ENCODE results near the gene GPRIN2. TPM values are rescaled to one million over a fixed set of nuclear protein-coding genes. Genes with fewer than 3 reads are reported as not detected.
A peak's percentile ranks its signal among the peaks of the same experiment; 100 is the strongest.
"Not testable (repeated sequence)": the region's sequence is repeated elsewhere in the genome, so short reads cannot be mapped to it uniquely, and the experiment has no call there.

GPRIN2 gene
- total RNA-seq, 1 donor from 2014 or later = 4.5 TPM

DNA sequence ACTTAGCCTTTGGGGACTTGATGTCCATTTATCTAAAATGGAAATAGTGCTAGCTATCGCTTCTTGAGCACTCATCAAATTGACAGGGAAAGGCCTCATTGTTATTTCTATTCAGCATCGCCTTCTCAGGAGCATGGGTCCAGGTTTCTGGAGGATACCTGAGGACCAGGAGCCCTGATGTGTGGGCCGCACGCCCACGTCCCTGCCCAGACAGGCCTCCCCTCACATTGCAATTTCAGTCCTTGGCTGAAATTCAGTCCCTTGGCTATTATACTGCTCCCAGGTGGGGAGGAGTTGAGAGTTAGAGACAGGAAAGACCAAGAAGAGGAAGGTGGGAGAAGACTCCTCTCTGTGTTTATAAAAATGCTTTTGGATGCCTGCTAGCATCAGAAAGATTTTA is 38.9 kb downstream of the GPRIN2 start:
- no peak for ATAC-seq

DNA sequence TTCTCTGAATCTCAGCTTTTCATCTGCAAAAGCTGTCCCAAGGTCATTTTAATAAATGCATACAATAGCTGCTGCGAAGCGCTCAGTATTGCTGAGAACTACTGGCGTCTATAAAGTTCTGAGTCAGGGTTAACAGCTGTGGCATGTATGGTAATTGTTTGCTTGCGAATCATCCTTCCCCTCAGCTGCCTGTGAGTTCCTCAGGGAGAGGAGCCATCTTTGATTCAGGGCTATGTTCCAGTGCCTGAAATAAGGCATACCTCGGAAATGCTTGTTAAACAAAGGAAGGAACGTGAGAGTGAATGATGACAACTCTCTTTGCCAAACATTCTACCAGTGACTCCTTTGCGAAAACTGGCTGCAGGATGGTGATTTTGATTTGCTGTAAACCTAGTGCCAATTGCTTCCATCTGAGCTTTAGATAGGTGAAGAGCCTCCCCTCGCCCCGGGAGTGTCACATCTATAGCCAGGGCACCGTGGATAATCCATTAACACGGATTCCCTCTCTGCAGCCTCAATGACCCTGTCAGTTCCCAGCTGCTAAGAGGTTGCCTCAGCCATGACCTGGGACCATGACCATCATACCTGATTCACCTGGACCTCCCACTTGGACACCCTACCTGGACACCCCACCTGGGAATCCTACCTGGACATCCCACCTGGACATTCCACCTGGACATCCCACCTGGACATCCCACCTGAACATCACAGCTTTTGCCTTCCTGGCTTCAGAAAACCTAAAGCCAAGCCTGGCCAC is 39.6 kb downstream of the GPRIN2 start:
- peak; percentile 6 for ATAC-seq

- no peak for ATAC-seq
Observed at GRCh38 chr10:46515793-46516192, 40.7 kb downstream of the GPRIN2 start.

DNA sequence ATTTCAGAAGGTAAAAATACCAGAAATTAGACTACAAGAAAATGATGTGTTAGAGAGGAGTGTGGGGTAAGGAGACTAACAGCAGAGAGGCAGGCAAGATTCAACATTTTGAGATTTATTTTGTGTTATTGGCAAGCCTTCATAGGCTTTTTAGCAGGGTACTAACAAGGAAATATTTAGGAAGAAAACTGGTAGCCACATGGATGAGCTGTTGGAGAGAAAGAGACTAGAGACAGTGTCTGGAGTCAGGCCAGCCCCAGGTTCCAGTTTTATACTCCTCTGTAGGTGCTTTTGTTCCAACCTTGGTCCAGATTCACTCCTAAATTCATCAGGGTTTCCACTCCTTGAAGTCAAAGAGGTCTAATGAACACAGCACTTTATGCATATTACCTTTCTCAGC is 41.1 kb downstream of the GPRIN2 start:
- no peak for ATAC-seq

GRCh38 chr10:46514899-46515298 is 41.6 kb downstream of the GPRIN2 start:
- no peak for ATAC-seq

DNA sequence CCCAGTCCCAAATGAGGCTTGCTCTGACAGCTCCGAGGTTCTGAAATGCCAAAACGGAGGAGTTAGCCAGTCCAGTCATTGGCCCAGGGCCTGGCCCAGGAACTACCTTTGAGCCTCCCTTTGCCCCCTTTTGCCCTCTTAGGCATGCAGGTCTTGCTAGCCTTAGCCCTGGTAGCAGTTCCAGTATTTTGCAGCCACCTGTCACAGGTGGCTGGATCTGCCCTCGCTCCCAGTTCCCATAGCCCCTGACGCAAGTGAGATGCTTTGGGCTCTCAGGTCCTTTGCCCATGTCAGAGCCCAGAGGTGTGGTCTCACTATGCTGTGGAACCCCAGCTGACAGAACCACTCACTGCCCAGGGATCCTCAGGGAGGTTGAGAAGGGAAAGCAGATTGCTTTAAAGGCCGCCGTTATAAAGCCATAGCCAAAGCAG is 42.0 kb downstream of the GPRIN2 start:
- ATAC-seq = no peak

DNA sequence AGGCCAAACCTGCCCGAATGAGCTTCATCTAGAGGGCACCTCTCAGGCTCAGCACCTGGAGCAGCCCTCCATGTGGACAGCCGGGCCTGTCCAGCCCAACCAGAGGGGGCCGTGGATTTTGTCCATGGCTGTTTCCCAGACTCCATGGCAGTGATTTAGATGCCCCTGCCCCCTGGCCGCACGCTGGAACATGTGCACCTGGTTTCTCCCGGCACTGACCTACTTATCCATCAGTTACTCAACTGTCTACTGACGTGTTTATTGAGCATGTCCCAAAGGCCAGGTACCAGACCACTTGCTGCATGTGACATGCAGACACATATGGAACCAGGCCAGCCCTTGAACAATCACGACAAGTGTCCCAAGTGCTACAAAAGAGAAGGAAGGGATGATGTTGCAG is 43.1 kb downstream of the GPRIN2 start:
- ATAC-seq = not testable (repeated sequence)

DNA sequence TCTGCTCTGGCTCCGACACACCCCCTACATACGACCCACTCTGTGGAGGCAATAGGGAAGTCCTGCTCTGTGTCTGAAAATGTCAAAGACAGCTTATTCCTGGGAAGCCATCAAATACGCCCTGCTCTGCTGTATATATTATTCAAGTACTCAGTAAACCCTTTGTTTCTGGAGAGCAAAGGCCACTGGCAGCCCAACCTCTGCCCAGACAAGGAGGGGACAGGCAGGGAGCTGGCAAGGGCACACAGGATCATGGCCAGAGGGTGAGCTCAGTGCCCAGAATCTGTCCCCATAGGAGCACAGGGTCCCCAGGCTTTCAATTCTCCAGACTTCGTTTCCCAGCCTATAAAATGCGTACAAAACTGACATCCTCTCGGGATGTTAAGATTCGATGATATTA is 43.7 kb downstream of the GPRIN2 start:
- not testable (repeated sequence) for ATAC-seq

DNA sequence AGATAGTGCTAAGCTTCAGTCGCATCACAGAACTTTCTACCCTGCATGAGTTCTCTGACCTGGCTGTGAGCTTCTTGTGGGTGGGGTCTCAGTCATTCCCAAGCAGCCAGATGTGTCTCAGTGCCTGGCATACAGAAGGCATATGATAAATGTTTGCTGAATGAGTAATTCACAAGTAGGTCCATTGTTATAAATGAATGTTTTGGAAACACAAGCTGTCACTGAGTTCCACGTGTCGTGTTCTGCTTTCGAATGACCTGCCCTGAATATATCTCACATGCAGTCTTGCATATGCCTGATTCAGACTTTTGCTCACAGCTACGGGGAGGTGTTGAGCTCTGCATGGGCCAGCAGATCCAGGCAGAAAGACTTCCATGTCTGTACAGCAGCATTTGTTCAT is 44.5 kb downstream of the GPRIN2 start:
- peak; percentile 66 for ATAC-seq

Other genes starting within 250 kb of the GPRIN2 start
- 193 TPM for gene ANXA8L1, start 180.9 kb downstream of the GPRIN2 start, total RNA-seq
- 0.32 TPM for gene NPY4R, start 90.7 kb downstream of the GPRIN2 start, total RNA-seq
- gene SYT15, start 22.5 kb upstream of the GPRIN2 start, total RNA-seq = 1.4 TPM

All from esophagus mucosa (tissue), 1 donor.